Epithelial cell of prostate (primary cell): ENCODE measurements around the gene EVA1A.

Experiments
- DNase-seq: peaks from one replicate; pipeline ENCODE4 v3.0.0-alpha.2; 2011; ENCODE audit warnings: low read depth, low spot score
- H3K27ac ChIP-seq: fragments of 450-650 bp; 2 replicates; pipeline ENCODE4 v1.5.1; 2017; ENCODE audit warnings: mild to moderate bottlenecking

The EVA1A gene, protein sequence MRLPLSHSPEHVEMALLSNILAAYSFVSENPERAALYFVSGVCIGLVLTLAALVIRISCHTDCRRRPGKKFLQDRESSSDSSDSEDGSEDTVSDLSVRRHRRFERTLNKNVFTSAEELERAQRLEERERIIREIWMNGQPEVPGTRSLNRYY

DNA sequence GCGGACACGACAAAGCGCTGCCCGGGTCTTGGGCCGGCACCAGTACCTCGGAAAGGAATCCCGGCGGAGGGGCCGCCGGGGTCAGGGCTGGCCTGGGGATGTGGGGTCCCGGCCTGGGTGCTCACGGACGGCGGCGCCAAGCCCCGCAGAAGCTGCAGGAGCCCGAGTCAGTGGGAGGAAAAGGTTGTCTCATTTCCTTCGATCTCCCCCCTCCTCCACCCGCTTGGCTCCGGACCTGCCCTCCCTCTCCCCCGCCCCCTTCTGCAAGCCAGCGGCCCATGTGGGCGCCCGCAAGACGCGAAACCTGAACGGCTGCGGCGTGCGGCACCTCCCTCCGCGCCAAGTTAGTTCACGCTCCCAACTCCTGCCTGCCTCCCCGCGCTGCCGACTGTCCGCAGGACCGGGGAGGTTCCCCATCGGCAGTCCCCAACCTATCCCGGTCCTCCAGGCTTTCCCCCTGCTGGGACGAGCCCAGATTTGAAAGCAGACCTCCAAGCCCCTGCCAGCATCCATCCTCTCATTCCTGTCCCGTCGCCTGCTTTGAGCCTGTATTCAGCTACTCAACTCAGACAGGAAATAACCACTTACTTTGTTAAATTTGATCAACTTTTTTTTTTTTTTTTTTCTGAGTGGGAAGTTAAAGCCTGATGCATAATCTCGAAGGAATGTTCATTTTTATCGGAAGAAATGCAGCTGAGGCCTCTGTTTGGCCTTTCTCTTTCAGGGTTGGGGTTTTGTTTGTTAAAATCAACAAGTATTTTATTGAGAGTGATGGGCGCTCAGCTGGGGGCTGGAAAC lies at the start of gene EVA1A:
TSS of gene EVA1A (minus strand) at position 172 of the 798 bp plus-strand sequence. CDS start 42,799 bp downstream, outside the sequence.
- peak within 1 kb of the TSS; percentile 72 for H3K27ac ChIP-seq
- no peak for DNase-seq

DNA sequence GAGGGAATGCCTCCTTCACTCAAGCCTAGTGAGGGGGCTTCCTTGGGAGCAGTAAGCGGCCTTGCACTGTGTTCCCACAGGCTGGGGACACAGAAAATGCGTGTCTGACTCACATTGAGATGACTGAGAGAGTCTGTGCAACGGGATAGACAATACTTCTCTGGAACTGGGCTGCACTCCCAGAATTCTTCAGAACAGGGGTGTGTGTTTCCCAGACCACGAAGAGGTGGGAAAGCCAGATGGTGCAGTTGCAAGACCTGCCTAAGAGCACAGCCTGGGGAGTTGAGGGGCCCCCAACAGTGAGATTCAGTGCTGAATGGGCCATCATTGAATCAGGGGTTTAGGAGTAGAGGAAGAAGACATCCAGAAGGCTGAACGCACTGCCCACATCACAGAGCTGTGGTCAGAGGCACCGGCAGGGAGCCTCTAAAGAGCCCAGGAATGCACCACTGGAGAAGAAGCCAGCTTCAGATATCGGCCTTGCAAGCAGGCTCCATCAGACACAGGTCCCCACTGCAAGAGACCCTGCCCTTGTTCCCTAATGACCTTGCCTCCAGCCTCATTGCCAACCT lies 49.3 kb upstream of the EVA1A start:
- no peak overlapping the region for H3K27ac ChIP-seq
- no peak for DNase-seq

DNA sequence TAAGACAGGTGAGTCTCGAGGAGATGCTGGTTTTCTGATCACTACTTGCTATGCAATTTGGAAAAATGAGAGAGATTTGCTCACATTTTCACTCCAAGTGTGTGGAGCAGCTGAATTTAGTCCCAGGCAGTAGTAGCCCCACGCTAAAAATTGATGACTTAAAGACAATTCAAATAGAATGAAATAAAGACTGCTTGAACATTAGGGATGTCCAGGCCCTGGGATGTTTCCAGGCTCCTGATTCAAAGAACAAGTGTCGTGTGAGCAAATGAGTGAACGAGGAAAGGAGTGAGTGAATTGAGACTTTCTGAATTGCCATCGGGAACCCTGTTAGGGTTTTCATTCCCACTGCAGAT lies 48.6 kb upstream of the EVA1A start:
- DNase-seq: no peak
- H3K27ac ChIP-seq: no peak overlapping the region

DNA sequence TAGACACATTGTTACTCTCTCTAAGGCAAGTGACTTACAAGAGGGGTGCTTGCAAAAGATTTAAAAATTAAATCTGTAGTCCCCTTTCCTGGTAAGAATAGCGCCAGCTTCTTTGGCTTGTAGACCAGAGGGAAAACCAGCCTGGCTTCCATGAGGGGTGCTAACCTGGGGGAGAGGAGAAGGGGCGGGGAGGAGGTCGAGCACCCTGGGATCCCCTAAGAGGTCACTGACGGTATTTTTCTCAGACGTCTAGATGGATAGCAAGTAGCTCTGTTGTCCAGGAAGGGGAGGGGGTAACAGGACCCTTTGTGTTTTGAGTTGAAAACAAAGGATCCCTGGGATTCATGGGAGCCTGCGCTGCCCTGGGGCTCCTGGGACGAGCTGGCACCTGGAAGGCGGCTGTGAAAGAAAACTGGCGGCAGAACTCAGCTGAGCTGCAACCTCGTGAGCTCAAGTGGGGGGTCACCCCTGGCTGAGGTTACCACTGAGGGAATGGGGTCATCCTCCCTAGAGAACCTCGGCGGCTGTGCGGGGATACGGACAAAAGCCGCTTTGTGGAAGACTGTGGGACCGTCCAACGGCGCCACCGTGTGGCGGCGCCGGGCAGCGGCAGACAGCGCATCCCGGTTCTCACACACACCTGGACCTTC lies 48.1 kb upstream of the EVA1A start:
- no peak for DNase-seq
- no peak overlapping the region for H3K27ac ChIP-seq

DNA sequence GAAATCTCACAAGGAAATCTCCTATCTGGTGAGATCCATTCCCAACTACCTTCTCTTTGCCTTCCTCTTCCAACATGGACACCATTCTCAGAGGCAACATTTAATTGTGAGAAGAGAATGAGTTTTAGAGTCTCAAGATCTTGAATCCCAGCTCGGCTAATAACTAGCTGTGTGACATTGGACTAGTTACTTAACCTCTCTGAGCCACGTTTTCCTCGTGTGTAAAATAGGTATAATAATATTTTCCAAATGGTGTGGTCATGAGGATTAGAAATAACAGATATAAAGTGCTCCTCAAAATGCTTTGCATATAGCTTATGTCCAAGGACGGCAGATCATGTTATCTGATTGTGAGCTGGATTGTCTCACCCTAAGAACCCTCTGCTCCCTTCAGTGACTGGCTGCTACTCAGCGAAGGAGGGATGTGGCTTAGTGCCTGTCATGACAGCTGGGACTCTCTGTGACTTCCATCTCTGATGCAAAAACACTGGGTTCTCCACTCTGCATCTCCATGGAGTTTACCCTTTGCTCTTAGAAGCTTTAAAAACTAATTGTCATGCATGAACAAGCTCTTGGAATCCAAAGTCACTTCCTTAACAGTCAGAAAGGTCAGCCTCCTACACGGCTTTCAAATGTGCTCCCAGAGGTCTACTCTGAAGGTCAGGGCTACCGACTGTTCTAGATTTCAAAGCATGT lies 47.4 kb upstream of the EVA1A start:
- DNase-seq: no peak

DNA sequence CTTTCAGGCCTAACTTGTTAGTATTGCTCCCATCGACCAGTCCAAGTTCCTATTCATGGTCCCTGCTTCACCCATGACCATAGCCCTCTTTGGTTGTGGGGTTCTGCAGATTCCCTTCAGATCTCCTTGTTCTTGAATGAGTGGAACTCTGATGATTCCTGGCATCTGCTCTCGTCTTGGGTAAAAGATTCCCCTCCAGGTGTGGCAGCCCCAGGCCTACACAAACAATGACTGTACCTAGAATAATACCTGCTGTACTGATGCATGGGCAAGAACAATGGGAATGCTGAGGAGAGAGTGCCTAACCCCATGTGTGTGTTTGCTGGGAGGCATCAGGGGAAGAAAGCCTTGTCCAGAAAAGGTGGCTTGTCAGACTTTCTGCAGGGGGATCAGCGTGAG lies 46.7 kb upstream of the EVA1A start:
- H3K27ac ChIP-seq: peak overlapping the region; percentile 80
- no peak for DNase-seq

More for the DNA sequence above, 47.4 kb upstream of the EVA1A start:
- H3K27ac ChIP-seq: peak overlapping the region; percentile 80

DNA sequence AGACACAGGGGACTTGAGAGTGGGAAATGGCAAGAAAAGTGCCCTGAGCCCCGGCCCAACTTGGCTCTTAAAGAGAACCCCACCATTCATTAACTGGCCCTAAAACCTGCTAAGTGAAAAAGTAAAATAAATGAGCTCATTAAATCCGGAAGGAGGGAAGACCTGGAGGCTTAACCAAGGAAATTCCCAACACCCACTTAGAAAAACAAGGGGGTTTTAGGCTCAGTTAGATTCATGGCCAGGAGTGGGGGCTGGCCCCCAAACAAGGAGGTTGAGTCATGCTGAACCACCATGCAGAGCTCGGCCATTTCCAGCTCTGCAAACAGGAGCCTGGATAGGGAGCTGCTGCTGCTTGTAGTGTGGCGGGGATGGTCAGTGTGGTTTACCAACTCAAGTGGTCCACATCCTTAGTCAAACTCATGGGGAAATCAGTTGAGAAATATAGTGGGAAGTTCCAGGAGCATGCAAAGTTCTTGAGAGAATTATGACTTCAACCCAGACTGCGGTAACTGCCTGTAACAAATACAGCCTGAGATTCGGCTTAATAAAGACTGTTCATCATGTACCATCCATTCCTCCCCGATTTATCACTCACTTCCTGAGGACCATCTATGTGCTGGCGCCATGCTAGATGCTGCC lies 46.1 kb upstream of the EVA1A start:
- H3K27ac ChIP-seq: peak overlapping the region; percentile 80
- DNase-seq: no peak

DNA sequence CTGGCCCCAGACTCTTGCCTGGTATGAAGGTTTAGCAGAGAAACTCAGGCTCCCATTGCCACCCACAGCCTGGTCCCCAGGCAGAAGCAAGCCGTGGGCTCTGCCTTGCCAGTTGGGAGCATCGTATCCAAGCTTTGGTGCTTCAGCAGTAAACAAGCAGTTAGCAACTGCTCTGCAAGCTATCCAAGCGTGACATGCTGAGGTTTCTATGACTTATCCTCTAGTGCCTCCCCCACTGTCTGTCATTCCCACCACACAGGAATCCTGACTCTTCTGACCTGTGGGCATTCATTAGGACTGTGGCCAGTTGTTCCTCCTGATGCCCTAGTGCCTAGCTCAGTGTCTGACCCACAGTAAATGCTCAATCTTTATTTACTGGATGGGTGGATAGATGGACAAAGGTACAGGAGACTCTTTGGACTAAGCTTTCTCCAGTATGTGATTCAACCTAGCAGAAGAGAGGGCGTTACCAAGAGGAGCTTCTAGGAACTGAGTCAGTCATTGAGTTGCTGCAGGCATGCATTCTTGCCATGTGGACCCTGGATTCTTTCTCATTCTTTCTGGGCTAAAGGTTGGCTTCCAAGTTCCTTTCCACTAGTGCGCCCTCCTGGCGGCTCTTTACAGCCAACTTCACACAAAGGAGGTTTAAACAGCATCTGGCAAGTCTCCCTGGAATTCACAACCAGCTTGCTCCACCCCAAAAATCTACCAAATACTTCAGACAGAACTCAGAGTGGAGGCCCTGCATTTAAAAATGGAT lies 45.2 kb upstream of the EVA1A start:
- peak overlapping the region; percentile 80 for H3K27ac ChIP-seq
- DNase-seq: peak; percentile 79

DNA sequence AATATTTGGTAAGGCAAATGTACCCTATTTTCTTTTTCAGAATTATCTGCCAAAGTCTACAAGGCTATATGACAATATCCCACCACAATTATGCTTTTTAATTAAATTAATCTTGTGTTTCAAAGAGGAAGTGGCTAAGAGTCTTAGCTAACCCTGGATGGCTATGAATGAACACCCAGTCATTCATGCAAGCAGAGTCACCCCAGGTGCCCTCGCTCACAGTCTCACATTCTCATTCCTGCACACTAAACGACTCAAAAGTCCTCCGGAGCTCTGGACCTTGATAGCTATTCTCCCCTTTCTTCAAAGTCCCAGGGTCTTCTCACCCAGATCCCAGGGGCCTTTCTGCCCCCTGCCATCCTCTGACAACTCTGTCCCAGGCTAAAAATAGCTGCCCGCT lies 43.7 kb upstream of the EVA1A start:
- H3K27ac ChIP-seq: peak overlapping the region; percentile 66
- no peak for DNase-seq

DNA sequence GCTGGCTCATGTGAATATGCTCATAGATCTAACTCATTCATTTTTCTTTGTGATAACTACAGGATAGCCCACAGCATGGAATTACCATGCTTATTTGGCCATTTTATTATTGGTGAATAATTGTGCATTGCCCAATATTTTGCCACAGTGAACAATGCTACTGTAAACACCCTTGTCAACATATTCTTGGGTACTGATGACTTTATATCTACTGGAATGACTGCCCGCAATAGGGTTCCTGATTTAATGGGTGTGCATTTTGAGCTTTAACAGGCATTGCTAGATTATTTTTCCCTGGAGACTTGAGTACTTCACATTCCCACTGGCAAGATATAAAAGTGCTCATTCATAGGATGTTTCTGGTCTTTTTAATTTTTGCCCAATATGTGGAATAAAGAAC lies 42.7 kb upstream of the EVA1A start:
- peak overlapping the region; percentile 66 for H3K27ac ChIP-seq
- no peak for DNase-seq

DNA sequence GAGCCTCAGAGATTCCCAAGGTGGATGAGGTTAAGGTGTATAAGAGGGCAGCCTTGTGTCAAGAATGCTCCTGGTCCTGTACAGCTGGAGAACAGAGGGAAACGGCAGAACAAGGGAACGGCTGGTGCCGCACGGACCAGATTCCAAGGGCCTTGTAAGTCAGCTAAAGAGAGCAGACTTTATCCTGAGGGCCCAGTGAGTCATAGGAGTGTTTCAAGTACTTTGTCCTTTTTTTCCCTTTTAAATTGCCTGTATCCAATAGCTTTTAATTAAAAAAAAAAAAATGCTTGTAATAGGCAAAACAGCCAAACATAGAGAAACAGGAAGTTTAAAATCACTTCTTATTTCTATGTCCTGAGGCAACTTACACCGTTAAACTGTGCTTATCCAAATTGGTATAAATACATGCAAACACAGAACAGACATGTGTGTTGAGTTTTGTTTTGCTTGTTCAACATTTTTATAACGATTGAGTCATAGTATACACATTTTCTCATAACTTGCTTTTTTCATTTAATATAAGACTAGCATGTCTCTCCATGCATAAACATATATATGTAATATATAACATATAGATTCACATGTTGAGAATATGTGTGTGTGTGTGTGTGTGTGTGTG lies 42.1 kb upstream of the EVA1A start:
- H3K27ac ChIP-seq: peak overlapping the region; percentile 66
- peak; percentile 70 for DNase-seq

DNA sequence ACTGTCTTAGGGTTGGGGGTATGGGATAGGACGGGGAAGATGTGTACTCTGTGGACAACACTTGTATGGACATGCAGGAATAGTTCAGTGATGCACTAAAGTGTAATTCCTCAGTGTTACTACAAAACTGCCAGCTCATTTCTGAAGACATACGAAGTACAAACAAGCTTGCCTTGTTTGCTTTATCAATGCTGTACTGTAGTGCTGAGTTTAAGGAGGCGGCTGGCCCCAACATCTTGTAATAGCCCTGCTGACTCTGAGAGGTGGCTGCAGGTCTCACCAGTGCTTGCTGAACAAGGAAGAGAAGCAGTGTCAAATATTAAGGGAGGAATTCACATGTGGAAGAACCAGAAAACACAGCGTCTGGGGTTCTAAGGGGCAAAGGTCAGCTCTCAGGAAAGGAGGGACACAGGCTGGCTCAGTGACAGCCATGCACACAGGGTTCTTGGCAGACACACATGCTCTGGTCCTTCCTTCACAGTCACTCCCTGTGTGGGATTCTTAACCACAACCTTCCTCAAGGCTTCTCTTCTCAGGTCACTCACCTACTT lies 39.8 kb upstream of the EVA1A start:
- peak; percentile 91 for DNase-seq
- H3K27ac ChIP-seq: peak overlapping the region; percentile 81

DNA sequence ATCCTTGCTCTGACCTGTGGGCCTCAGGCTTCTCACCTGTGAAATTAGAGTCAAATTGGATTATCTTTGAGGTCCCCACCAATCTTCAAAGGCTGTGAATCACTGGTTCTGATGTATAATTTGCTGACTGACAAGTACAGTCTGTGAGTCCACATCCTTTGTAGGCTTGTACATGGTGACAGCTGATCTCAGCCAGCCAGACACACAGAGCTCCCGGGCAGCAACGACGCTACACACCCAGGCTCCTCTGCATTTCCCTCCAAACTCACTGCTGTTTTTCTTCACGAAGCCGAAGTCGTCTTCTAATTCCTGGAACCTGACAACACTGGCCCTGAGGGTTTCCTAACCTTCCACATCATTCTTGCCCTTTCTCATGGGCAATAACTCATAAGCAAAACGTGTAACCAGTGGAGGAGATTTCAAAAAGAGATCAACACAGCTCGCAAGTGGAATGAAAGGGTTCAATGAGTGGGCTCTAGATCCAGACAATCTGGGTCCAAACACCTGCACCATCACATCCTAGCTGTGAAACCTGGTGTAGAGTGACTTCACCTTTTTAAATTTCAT lies 37.9 kb upstream of the EVA1A start:
- no peak overlapping the region for H3K27ac ChIP-seq
- DNase-seq: no peak

DNA sequence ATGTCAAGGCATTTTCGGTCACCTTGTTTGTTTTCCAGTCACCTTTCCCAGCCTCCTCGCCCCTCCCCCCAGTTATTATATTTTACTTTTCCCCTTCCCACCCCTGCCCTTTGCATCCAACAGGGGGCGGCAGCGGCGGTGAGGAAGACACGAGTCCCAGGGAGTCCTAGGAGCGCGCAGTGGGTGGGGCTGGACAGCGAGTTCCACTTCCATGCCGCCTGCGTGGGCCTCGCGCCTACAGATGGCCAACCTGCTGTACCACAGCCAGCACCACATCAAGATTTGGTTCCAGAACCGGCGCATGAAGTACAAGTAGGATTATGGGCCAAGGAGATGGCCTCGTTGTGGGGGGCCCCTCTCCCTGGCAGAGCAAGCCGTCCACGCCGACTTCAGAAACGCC lies 37.2 kb upstream of the EVA1A start:
- H3K27ac ChIP-seq: no peak overlapping the region
- DNase-seq: no peak

DNA sequence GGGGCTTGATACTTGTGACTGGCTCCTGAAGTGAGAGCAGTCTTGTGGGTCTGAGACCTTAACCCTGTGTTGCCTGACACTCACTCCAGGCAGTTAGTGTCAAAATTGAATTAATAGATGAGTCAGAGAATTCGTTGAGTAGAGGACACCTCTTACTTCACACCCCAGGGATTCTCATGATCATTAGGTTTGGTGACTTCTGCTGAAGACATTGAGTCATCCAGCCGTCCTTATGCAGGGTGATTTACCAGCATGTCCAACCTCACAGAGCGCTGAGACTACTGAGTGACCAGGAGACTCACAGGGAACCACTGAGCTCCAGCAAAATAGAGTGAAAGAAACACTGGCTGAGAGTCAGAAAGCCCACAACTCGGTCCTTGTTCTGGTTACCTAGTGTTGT lies 36.0 kb upstream of the EVA1A start:
- no peak for DNase-seq
- peak overlapping the region; percentile 52 for H3K27ac ChIP-seq

DNA sequence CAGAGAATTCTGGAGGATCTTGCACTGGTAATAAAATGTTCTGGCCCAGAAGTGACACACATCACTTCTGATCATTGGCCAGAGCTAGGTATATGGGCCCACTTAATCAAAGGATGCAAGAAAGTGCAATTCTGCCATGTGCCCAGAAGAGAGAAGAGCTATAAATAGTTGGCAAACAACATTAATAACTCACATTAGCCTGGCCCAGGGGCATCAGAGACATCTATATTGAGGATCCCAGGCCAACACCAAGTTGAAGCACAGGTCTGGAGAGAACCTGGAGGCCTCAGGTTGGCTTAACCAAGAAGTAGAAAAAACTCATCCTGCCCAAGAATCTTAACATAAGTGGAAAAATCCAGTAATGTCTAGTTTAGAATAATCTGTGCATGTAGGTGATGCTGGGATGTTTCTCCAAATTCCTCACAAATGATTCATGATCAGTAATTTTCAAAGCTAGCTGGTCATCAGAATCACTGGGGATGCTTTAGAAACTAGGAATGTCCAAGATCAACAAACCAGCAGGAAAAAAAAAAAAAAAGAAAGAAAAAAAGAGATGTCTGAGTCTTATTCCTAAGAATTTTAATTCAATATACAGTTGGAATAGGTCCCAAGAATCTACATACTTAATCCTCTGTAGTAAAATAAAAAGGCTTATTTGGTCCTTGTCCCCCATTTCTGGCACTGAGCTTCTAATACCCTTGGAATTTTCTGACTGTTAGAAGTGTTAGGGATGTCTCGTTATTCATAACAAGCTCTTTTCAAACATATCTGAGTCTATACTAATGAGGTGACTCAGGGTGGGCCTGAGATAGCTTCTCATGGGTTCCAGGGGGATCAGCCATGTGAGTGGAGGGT lies 35.0 kb upstream of the EVA1A start:
- H3K27ac ChIP-seq: peak overlapping the region; percentile 52

DNA sequence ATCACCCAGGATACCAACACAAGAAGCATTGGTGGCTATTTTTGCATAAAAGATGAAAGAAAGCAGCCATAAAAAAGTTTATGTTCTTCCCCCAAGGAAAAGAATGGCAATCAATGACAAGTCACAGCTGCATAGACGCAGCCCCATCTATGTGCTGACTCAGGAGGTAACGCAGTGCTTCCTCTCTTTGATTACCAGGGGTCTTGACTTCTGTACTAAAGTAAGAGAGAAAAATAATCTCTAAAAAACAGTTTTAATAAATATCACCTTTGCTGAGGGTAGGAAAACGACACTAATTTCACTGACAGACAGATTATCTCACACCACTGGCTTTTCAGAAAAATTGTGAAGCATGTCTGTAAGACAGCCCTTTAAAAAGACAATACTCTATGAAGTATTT lies 33.9 kb upstream of the EVA1A start:
- DNase-seq: no peak
- no peak overlapping the region for H3K27ac ChIP-seq

More for the DNA sequence above, 35.0 kb upstream of the EVA1A start:
- DNase-seq: no peak
